PC-9 (cell line): ENCODE data around the gene RTN4R. TPM values are rescaled to one million over a fixed set of nuclear protein-coding genes. Genes with fewer than 3 reads are reported as not detected.
A peak's percentile ranks its signal among the peaks of the same experiment; 100 is the strongest.
"Not testable (repeated sequence)": the region's sequence is repeated elsewhere in the genome, so short reads cannot be mapped to it uniquely, and the experiment has no call there.

Experiments
- BruUV-seq: library from RNA; stranded (reverse); fragments of 400-500 nt; replicated peaks from 2 replicates; lab custom pipeline; 2021; lab: Mats Ljungman, UMichigan
- CTCF ChIA-PET: fragments of 300-600 bp; sonication (Branson Sonifier 250); formaldehyde crosslinking; loops from one replicate; lab custom pipeline; 2022; ENCODE audit warnings: antibody characterized with exemption; lab: Charles Lee
- POLR2A ChIA-PET: fragments of 300-600 bp; sonication (Branson Sonifier 250); formaldehyde crosslinking; loops from one replicate; lab custom pipeline; 2022; ENCODE audit warnings: antibody characterized with exemption; ENCODE audit not compliant: unreplicated experiment; lab: Charles Lee
- DNase-seq, 2 experiments: peaks; one replicate each; pipeline versions ENCODE4 v3.0.0 to v3.0.0-alpha.2; 2015 to 2022; ENCODE audit warnings: mixed read lengths in 1 of 2
- H2AFZ ChIP-seq: fragments of 200-600 bp; sonication (generic); 2 replicates; pipeline ENCODE4 v1.8.1; 2017; ENCODE audit warnings: antibody characterized with exemption
- H3F3A ChIP-seq: fragments of 200-600 bp; sonication (generic); 2 replicates; pipeline ENCODE4 v1.8.1; 2017; ENCODE audit warnings: antibody characterized with exemption, mild to moderate bottlenecking, low read depth; ENCODE audit not compliant: insufficient read depth
- H3K27ac ChIP-seq: fragments of 200-600 bp; sonication (generic); 2 replicates; pipeline ENCODE4 v1.6.1; 2016; ENCODE audit warnings: mixed run types
- H3K27me3 ChIP-seq: fragments of 200-600 bp; sonication (generic); 2 replicates; pipeline ENCODE4 v1.6.1; 2016; ENCODE audit warnings: low read depth, mixed run types; ENCODE audit not compliant: insufficient read depth
- H3K36me3 ChIP-seq: fragments of 200-600 bp; sonication (generic); 2 replicates; pipeline ENCODE4 v1.6.1; 2016; ENCODE audit warnings: low read depth, mixed run types
- H3K4me1 ChIP-seq: fragments of 200-600 bp; sonication (generic); replicated peaks from 2 replicates; pipeline ENCODE4 v1.6.1; 2016; ENCODE audit warnings: mixed run types; ENCODE audit not compliant: insufficient read depth
- H3K4me2 ChIP-seq: fragments of 200-600 bp; sonication (generic); 2 replicates; pipeline ENCODE4 v1.6.1; 2017; ENCODE audit warnings: mixed run types
- H3K4me3 ChIP-seq: fragments of 200-600 bp; sonication (generic); 2 replicates; pipeline ENCODE4 v1.6.1; 2016; ENCODE audit warnings: mixed run types
- H3K79me2 ChIP-seq: fragments of 200-600 bp; sonication (generic); 2 replicates; pipeline ENCODE4 v1.6.1; 2017; ENCODE audit warnings: low read depth, mixed run types
- H3K9me2 ChIP-seq: fragments of 200-600 bp; sonication (generic); 2 replicates; pipeline ENCODE4 v1.8.1; 2017; ENCODE audit warnings: mild to moderate bottlenecking; ENCODE audit not compliant: insufficient read depth
- H3K9me3 ChIP-seq: fragments of 200-600 bp; sonication (generic); 2 replicates; pipeline ENCODE4 v1.8.1; 2016; ENCODE audit warnings: low read depth; ENCODE audit not compliant: insufficient read depth
- H4K20me1 ChIP-seq: fragments of 200-600 bp; sonication (generic); 2 replicates; pipeline ENCODE4 v1.8.1; 2017; ENCODE audit not compliant: insufficient read depth
- CTCF ChIP-seq: fragments of 200-600 bp; sonication (generic); conservative IDR thresholded peaks from 2 replicates; pipeline ENCODE4 v1.6.1; 2017; ENCODE audit warnings: mixed run types, antibody characterized with exemption, mild to moderate bottlenecking, moderate library complexity
- EZH2 ChIP-seq: fragments of 200-600 bp; sonication (generic); IDR thresholded peaks from 2 replicates; pipeline ENCODE4 v1.8.0; 2017; ENCODE audit warnings: antibody characterized with exemption, low read depth
- intact Hi-C: fragments of 100-400 bp; cut with micrococcal nuclease; formaldehyde crosslinking; loops from one replicate; pipeline ENCODE4 v1.10.0; 2022; ENCODE audit not compliant: unreplicated experiment
- total RNA-seq: library from RNA; stranded (reverse); gene quantifications from 2 replicates; pipeline ENCODE4 v1.2.3, GENCODE V29; 2021

RTN4R gene
- total RNA-seq, 1 experiment from 2014 or later: 5.0 TPM

GRCh38 chr22:20267441-20268278 is 458 bp downstream of the RTN4R start:
- DNase-seq: peak in 1 of 2 experiments; percentile 18
- Histone ChIP-seq H3K9me3 (no peaks in the 10 kb centered on the region), H4K20me1 (no peaks in the 10 kb centered on the region), H3K36me3 (no peaks in the 10 kb centered on the region), H2AFZ (no peak overlapping the region), H3K9me2 (no peaks in the 10 kb centered on the region), H3K4me3 (peak overlapping the region; percentile 45; the same call in 1 of the 2 replicates), H3K4me1 (no peaks in the 10 kb centered on the region), H3K27me3 (no peaks in the 10 kb centered on the region), H3K79me2 (no peaks in the 10 kb centered on the region), H3F3A (no peaks in the 10 kb centered on the region), H3K4me2 (peak overlapping the region; percentile 68), H3K27ac (no peak overlapping the region)
- CTCF ChIA-PET: no interaction called here
- TF ChIP-seq EZH2: no peak
- no peak for TF ChIP-seq CTCF
- POLR2A ChIA-PET: no interaction called here
- no TSS peak for BruUV-seq
- intact Hi-C loops: no loop called here

GRCh38 chr22:20266667-20267440 is 1.3 kb downstream of the RTN4R start:
- H3K9me2 ChIP-seq, BruUV-seq, intact Hi-C loops, POLR2A ChIA-PET, H4K20me1 ChIP-seq, H3K79me2 ChIP-seq, H3K27ac ChIP-seq, H3K27me3 ChIP-seq, DNase-seq, H3K36me3 ChIP-seq, H3K9me3 ChIP-seq, H3F3A ChIP-seq, CTCF ChIA-PET, H3K4me1 ChIP-seq, H2AFZ ChIP-seq: not testable (repeated sequence)
- Histone ChIP-seq H3K4me2 (peak overlapping the region; percentile 68), H3K4me3 (peak overlapping the region; percentile 45; the same call in 1 of the 2 replicates)

- DNase-seq, H3K4me3 ChIP-seq, H3K9me3 ChIP-seq, H3F3A ChIP-seq, H3K27me3 ChIP-seq, H2AFZ ChIP-seq, H3K36me3 ChIP-seq, H3K79me2 ChIP-seq, intact Hi-C loops, H3K27ac ChIP-seq, H3K4me1 ChIP-seq, CTCF ChIA-PET, H3K4me2 ChIP-seq, POLR2A ChIA-PET, H3K9me2 ChIP-seq, H4K20me1 ChIP-seq: not testable (repeated sequence)
- TSS peak; percentile 27 for BruUV-seq
Observed at GRCh38 chr22:20265772-20266666, 2.1 kb downstream of the RTN4R start.
